NCI-H2171 treated with DMSO at 0.1 percent for 48 hours (cell line): ENCODE data around the gene OR4C3.
"Not testable (repeated sequence)": the region's sequence is repeated elsewhere in the genome, so short reads cannot be mapped to it uniquely, and the experiment has no call there.

Experiments
- DNase-seq: peaks from one replicate; lab custom pipeline; 2025; lab: John Stamatoyannopoulos, UW

OR4C3 gene

DNA sequence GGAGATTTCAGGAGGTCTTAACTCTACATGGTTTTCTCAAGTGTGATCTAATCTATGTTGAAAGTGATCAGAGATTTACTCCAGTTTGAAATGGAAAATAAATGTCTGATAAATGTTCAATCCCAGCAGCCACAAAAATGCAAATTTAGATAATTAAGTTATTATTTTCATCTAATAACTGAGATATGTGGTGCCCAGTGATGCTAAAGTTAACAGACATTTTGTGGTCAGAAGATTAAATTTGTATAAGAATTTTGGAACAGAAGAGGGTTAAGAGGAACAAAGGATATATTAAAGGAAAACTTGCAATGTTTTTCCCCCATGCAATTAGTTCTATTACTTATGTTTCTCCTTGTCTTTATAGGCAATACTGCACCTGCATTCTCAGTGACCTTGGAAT is at the start of gene OR4C3:
Gene OR4C3 (plus strand): TSS at position 301 of the 400 bp plus-strand sequence. CDS start 102 bp downstream, outside the sequence.
- DNase-seq: not testable (repeated sequence)

- no peak for DNase-seq
Observed at GRCh38 chr11:48305923-48306322, 18.8 kb upstream of the OR4C3 start, which contains the start of gene OR4S1. Gene OR4S1, plus strand, starts transcription at chr11:48306223. Its CDS starts 0 bp downstream, at chr11:48306223.

GRCh38 chr11:48307760-48308386 is 16.8 kb upstream of the OR4C3 start:
- DNase-seq: peak; percentile 48

DNA sequence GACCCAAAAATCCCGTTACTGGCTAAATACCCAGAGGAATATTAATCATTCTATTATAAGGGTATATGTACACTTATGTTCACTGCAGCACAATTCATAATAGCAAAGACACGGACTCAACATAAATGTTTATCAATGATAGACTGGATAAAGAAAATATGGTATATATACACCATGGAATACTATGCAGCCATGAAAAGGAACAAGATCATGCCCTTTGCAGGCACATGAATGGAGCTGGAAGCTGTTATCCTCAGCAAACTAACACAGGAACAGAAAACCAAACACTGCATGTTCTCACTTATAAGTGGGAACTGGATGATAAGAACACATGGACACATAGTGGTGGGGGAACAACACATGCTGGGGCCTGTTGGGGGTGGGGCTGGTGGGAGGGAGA is 11.1 kb upstream of the OR4C3 start:
- DNase-seq: not testable (repeated sequence)

DNA sequence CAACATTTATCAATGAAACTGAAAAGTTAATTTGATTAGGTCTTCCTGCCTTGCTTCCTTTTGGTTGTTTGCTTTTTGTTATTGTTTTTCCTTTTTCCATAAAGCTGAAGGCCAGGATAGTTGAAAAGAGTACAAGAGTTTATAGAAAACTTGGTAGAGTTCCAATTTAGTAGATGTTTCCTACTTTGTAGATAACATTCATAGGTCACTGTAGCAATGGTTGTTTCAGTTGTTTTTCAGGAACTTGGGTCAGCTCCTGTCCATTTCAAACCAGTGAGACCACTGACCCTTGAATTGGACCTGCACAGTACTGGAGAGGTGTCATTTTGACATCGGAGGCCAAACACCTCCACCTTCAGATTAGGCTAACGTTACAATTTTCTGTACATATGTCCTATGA is 4.9 kb upstream of the OR4C3 start:
- DNase-seq: not testable (repeated sequence)

DNA sequence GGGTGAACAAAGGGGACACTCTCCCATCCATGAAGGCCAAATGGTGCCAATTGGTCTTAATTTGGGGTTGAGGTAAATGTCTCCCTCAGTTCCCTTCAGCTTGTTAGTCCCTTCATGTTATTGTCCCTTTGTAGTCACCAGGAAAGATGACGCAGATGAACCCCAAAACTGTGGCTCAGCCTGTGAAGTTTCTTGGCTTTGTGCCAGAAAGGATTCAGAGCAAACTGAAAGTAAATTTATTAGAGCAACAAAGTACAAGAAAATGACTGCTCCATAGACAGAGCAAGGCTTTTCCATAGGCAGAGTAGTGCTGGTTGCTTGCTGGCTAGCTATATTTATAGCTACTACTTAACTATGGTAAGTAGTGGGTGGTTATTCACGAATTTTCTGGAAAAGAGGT is 16.7 kb downstream of the OR4C3 start:
- DNase-seq: no peak

DNA sequence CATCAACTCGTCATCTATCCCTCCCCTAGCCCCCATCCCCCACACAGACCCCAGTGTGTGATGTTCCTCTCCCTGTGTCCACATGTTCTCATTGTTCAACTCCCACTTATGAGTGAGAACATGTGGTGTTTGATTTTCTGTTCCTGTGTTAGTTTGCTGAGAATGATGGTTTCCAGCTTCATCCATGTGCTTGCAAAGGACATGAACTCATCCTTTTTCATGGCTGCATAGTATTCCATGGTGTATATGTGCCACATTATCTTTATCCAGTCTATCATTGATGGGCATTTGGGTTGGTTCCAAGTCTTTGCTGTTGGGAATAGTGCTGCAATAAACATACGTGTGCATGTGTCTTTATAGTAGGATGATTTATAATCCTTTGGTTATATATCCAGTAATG is 17.8 kb downstream of the OR4C3 start:
- not testable (repeated sequence) for DNase-seq

DNA sequence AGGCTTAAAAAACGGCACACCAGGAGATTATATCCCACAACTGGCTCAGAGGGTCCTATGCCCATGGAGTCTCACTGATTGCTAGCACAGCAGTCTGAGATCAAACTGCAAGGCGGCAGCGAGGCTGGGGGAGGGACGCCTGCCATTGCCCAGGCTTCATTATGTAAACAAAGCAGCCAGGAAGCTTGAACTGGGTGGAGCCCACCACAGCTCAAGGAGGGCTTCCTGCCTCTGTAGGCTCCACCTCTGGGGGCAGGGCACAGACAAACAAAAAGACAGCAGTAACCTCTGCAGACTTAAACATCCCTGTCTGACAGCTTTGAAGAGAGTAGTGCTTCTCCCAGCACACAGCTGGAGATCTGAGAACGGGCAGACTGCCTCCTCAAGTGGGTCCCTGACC is 21.6 kb downstream of the OR4C3 start:
- DNase-seq: not testable (repeated sequence)

DNA sequence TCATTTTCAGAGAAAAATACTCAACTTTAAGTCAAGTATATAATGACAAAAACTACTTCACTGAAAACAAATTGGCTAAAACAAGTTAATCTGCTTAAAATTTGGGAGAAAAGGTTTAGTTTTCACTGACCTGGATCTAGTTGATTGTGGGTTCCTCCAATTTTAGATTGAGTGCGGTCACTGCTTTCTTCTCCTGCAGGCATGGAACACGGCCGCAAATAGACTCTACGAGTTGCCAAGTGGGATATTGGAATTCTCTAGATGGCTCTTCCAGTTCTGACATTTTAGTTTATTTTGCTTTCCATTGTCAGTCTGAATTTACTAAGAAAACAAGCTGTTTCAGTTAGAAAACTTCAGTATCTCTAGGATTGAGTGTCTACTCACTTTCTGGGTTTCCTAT is 29.3 kb downstream of the OR4C3 start:
- DNase-seq: no peak

DNA sequence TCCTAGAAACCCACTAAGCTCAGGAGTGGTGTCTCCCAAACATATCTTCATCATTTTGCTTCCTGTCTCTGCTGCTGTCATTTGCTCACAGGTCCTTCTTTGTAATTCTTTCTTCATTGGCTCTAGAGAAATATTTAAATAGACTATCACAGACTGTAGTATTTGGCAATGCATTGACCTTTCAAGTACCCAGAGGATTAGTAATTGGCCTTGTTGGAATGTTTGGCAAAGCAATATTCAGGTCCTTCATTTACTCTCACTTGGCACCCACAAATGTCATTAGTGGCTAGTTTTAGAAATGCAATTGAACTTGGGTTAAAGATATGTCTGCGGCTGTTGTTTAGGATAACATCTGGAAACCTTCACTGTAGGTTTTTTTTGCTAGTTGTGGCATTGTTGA is 30.0 kb downstream of the OR4C3 start:
- DNase-seq: no peak

- DNase-seq: not testable (repeated sequence)
Observed at GRCh38 chr11:48361289-48361688, 36.6 kb downstream of the OR4C3 start.

DNA sequence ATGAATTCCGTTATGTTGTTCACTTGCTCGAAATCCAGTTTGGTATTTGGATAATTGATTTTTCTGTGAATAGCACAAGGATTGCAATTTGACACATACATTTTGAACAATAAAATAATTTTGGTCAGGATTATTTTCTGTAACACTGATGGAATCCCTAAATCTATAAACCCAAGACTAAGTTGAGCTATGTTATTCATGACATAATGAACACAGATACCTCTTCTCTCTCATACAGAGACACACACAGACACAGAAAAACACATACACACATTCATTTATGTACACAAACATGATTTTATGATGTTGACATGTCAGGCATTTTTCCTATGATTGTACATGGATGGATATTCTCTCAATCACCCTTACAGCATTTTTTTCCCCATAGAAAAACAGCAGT is 41.6 kb downstream of the OR4C3 start, which contains the start of gene OR4C5:
Gene OR4C5 (minus strand): TSS at position 101 of the 400 bp plus-strand sequence. CDS start 0 bp downstream, at position 101.
- no peak for DNase-seq
